Lower leg skin (tissue), 4 donors: ENCODE measurements around the gene WBP1L. TPM values are rescaled to one million over a fixed set of nuclear protein-coding genes. Genes with fewer than 3 reads are reported as not detected.

ENCODE experiments used
- DNase-seq, 2 donors: peaks; one replicate each; pipeline ENCODE4 v3.0.0-alpha.2; 2019; ENCODE audit warnings: low spot score in 2 of 2
- H3K4me3 ChIP-seq: fragments of 200-600 bp; sonication (generic); 2 replicates; pipeline ENCODE4 v1.5.1; 2017; ENCODE audit warnings: mild to moderate bottlenecking, low read depth; ENCODE audit not compliant: poor library complexity, severe bottlenecking
- CTCF ChIP-seq, 3 donors: fragments of 450-650 bp; IDR thresholded peaks; one replicate each; pipeline ENCODE4 v1.5.1; 2016; ENCODE audit warnings: antibody characterized with exemption in 3 of 3, mild to moderate bottlenecking in 3 of 3, moderate library complexity in 2 of 3
- POLR2A ChIP-seq, 2 donors: fragments of 450-650 bp; IDR thresholded peaks; one replicate each; pipeline ENCODE4 v1.6.1; 2016 to 2017; ENCODE audit warnings: antibody characterized with exemption in 2 of 2, mild to moderate bottlenecking in 1 of 2, moderate library complexity in 1 of 2
- WGBS, 2 donors: methylation state at CpG; one replicate each; pipeline ENCODE4 v1.1.5; 2018; 5-methylcytosine and 5-hydroxymethylcytosine counted together
- intact Hi-C: fragments of 100-400 bp; cut with DNase I; formaldehyde crosslinking; loops from one replicate; pipeline ENCODE4 v1.15.0; 2023; ENCODE audit warnings: low total_unique reads
- total RNA-seq, 4 donors: library from RNA; depleted of rRNA; stranded (reverse); fragments of >200 nt; gene quantifications; one replicate each; pipeline ENCODE4 v1.1.0, GENCODE V29; 2016

Gene WBP1L
- total RNA-seq, 4 donors from 2014 or later: 144 to 171 (median 163) TPM

- H3K4me3 ChIP-seq: no peak overlapping the region
- 50 to 51% methylated on average over 10 of the region's 10 CpGs for WGBS, 2 donors
- intact Hi-C loops: no loop called here
- no peak for DNase-seq
- no peak for TF ChIP-seq POLR2A (IDR thresholded peaks at IDR 0.05)
- no peak for TF ChIP-seq CTCF (IDR thresholded peaks at IDR 0.05)
Observed at GRCh38 chr10:102800611-102801335, 57.0 kb downstream of the WBP1L start.

- no peak overlapping the region for H3K4me3 ChIP-seq
- 29 to 42% methylated on average over 2 of the region's 2 CpGs for WGBS, 2 donors
- TF ChIP-seq CTCF (IDR thresholded peaks at IDR 0.05) (no peak), POLR2A (IDR thresholded peaks at IDR 0.05) (no peak)
- intact Hi-C loops: no loop called here
- no peak for DNase-seq
Observed at GRCh38 chr10:102801496-102801895, 57.7 kb downstream of the WBP1L start.

- TF ChIP-seq CTCF (IDR thresholded peaks at IDR 0.05): no peak
- no peak for TF ChIP-seq POLR2A (IDR thresholded peaks at IDR 0.05)
- intact Hi-C loops: no loop called here
- no peak overlapping the region for H3K4me3 ChIP-seq
- no peak for DNase-seq
- WGBS, 2 donors: 42 to 61% methylated on average over 3 of the region's 3 CpGs
Observed at GRCh38 chr10:102801978-102802377, 58.2 kb downstream of the WBP1L start.

GRCh38 chr10:102802920-102803534 lies 59.3 kb downstream of the WBP1L start:
- DNase-seq: peak in 1 of 2 donors; percentile 61
- 46 to 55% methylated on average over 6 of the region's 6 CpGs for WGBS, 2 donors
- no peak overlapping the region for H3K4me3 ChIP-seq
- no peak for TF ChIP-seq POLR2A (IDR thresholded peaks at IDR 0.05)
- TF ChIP-seq CTCF (IDR thresholded peaks at IDR 0.05): no peak
- intact Hi-C loops: no loop called here

- no peak overlapping the region for H3K4me3 ChIP-seq
- WGBS, 2 donors: 83 to 86% methylated on average over 2 of the region's 2 CpGs
- no peak for DNase-seq
- intact Hi-C loops: no loop called here
- no peak for TF ChIP-seq POLR2A (IDR thresholded peaks at IDR 0.05)
- no peak for TF ChIP-seq CTCF (IDR thresholded peaks at IDR 0.05)
Observed at GRCh38 chr10:102804382-102805055, 60.8 kb downstream of the WBP1L start.
